Mesodermal cell (in vitro differentiated cells): ENCODE data around the gene TMEM170B.
"Not testable (repeated sequence)": the region's sequence is repeated elsewhere in the genome, so short reads cannot be mapped to it uniquely, and the experiment has no call there.

ENCODE experiments used
- H3K27ac ChIP-seq: 2 replicates; pipeline ENCODE4 v1.7.0; 2013; ENCODE audit warnings: mild to moderate bottlenecking, low read depth, low read length, moderate library complexity; ENCODE audit not compliant: severe bottlenecking
- H3K36me3 ChIP-seq: 2 replicates; pipeline ENCODE4 v1.7.1; 2013; ENCODE audit warnings: mild to moderate bottlenecking, low read length, moderate library complexity; ENCODE audit not compliant: control insufficient read depth, insufficient read depth
- H3K4me1 ChIP-seq: one replicate; pipeline ENCODE4 v1.7.1; 2013; ENCODE audit warnings: mild to moderate bottlenecking, low read length; ENCODE audit not compliant: insufficient read depth, control insufficient read depth, poor library complexity, severe bottlenecking
- H3K4me3 ChIP-seq: 2 replicates; pipeline ENCODE4 v1.7.0; 2013; ENCODE audit warnings: low read length, control low read depth, mild to moderate bottlenecking; ENCODE audit not compliant: insufficient read depth, poor library complexity, severe bottlenecking; ENCODE audit errors: extremely low read depth
- H3K9me3 ChIP-seq: 2 replicates; pipeline ENCODE4 v1.7.1; 2013; ENCODE audit warnings: mild to moderate bottlenecking, low read length, moderate library complexity; ENCODE audit not compliant: control insufficient read depth
- WGBS, 2 experiments: methylation state at CpG; one replicate each; pipeline ENCODE4 v1.1.5; 2013; ENCODE audit warnings: missing lambda C conversion rate in 2 of 2; ENCODE audit not compliant: insufficient coverage in 2 of 2; 5-methylcytosine and 5-hydroxymethylcytosine counted together

Gene TMEM170B

DNA sequence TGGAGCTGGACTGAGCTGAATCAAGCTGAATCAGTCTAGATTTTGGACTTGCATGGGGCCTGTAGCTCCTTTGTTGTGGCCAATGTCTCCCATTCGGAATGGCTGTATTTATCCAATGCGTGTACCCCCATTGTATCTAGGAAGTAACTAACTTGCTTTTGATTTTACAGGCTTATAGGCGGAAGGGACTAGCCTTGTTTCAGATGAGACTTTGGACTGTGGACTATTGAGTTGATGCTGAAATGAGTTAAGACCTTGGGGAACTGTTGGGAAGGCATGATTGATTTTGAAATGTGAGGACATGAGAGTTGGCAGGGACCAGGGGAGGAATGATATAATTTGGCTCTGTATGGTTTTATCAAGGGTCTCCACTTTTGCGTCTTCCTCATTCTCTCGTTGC is 3.0 kb upstream of the TMEM170B start:
- Histone ChIP-seq H3K4me3 (no peak overlapping the region), H3K9me3 (no peaks in the 10 kb centered on the region), H3K27ac (no peak overlapping the region), H3K36me3 (no peaks in the 10 kb centered on the region), H3K4me1 (peaks cover 13% of the 10 kb centered on the region)
- 93 to 95% methylated on average over 4 to 5 of the region's 5 CpGs for WGBS, 2 experiments

DNA sequence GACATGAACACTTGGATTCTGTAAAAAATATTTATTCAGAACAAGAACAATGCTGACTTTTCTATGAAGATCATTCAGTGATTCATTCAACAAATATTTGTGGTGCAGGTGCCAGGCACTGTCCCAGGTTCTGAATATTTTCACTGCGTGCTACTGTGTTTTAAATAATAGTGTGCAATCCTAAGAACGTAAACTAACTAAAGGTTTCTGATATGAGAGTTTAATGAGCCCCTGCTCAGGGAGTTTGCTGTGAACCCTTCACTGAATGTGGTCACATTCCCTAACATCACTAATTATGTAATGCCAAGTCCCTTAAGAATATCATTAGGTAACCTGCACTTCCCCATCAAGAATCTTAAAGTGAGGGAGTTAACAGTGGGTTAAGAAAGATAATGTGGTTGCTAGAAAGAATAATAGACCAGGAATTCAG is 1.7 kb upstream of the TMEM170B start:
- no peaks in the 10 kb centered on the region for H3K36me3 ChIP-seq
- peaks cover 9% of the 10 kb centered on the region for H3K4me1 ChIP-seq
- no peaks in the 10 kb centered on the region for H3K9me3 ChIP-seq
- 30% methylated on average over 2 of the region's 2 CpGs; no CpG with 5 or more reads in 1 of the 2 experiments for WGBS, 2 experiments
- no peak overlapping the region for H3K27ac ChIP-seq
- no peak overlapping the region for H3K4me3 ChIP-seq

DNA sequence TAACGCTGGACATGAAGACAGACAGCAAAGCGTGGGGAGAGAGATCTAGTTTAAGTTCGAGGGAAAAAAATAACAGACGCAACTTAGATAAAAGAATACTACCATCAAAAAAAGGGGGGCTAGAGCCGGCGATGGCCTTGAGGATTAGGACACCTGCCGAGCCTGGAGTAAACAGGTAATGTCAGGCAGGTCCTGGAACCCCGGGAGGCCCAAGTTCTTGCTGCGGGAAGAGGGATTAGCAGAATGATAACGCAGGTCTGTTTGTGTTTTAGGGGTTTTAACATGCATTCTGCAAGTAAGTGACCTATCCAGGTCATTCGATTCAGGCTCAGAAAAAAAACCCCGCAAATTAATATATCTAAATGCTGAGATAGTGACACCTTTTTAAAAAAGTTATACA is 754 bp upstream of the TMEM170B start:
- no peaks in the 10 kb centered on the region for H3K36me3 ChIP-seq
- no peak overlapping the region for H3K27ac ChIP-seq

DNA sequence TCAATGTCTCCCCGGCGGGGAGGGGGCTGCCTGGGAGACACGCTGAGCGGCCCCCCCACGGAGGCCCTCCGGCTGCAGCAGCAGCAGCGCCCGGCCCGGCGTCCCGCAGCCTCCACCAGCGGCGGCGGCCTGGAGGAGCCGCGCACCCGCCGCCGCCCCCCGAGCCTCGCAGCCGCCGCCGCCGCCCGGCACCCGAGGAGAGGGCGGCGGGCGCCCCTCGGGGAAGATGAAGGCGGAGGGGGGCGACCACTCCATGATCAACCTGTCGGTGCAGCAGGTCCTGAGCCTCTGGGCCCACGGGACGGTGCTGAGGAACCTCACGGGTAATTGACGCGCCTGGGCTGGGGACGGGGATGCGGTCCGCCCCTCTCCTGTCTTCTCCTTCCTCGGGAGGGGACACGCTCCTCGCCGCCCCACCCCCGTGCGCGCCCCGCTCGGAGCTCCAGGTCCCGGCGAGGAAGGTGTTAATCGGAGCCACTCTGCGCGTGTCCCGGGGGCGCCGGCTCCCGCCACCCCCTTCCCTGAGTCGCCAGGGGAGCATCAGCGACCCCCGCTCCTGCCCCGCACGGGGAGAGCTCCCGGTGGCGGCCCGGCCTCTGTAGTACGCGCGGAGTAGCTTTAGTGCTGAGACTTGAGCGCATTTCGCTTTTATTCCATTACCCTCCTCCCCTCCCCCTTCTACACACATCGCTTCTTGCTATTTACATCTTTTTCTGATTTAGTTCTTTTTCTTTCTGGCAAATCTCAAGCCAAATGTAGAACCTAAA is 686 bp downstream of the TMEM170B start:
- no peaks in the 10 kb centered on the region for H3K9me3 ChIP-seq
- H3K36me3 ChIP-seq: no peaks in the 10 kb centered on the region
- 0 to 2% methylated on average over 40 to 44 of the region's 74 CpGs for WGBS, 2 experiments
- H3K27ac ChIP-seq: no peak overlapping the region
- peak overlapping the region; percentile 70 for H3K4me3 ChIP-seq
- peaks cover 7% of the 10 kb centered on the region for H3K4me1 ChIP-seq

More for the DNA sequence above, 754 bp upstream of the TMEM170B start:
- WGBS, 2 experiments: 0 to 3% methylated on average over 4 to 5 of the region's 12 CpGs
- H3K9me3 ChIP-seq: no peaks in the 10 kb centered on the region
- peaks cover 7% of the 10 kb centered on the region for H3K4me1 ChIP-seq
- H3K4me3 ChIP-seq: peak overlapping the region; percentile 70

DNA sequence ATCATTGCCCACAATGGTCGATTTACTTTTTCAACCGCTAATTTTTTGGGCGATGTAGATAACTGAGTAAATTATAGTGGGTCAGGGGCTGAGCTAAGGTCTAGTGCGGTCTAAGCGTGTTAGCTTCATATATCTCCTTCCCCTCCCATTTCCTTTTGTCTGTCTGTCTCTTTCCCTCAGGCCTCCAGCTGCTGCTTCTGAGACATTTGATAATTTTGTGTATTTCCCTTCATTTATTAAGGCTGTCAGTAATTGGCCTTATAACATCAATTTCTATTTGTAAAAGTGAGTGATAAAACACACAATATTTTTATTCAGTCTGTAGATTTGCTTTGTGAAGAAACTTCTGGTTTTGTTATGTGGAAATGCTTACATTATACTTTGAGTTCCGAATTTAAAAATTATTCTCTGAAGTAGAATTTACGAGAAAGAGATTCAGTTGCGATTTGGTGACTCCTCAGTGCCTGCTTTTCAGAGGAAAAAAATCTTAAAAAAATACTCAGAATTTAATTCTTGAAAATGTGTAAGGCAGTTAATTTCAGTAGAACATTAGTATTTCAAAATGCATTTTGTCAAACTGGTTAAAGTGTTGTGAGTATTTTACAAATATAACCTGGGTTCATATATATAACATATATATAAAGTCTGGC is 1.4 kb downstream of the TMEM170B start:
- no peaks in the 10 kb centered on the region for H3K9me3 ChIP-seq
- WGBS, 2 experiments: 60% methylated on average over 2 of the region's 8 CpGs; no CpG with 5 or more reads in 1 of the 2 experiments
- H3K4me3 ChIP-seq: peak overlapping the region; percentile 70
- no peaks in the 10 kb centered on the region for H3K36me3 ChIP-seq
- H3K27ac ChIP-seq: no peak overlapping the region
- peaks cover 7% of the 10 kb centered on the region for H3K4me1 ChIP-seq

DNA sequence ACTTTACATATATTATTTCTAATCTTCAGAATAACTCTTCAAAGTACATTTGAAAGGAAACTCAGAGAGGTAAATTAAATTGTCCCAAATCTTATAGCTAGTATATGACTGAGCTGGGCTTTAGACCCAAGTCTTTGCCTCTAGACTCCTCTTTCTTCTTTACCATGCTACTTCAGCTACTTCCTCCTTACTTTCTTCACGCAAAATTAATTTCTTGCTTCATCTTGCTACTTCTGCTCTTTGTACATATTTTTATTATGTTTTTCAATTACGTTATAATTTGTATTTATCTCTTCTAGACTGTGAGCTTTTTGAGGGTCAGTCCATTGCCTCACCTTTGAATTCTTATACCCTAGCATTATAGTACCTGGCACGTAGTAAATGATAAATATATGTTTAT is 5.3 kb downstream of the TMEM170B start:
- H3K4me3 ChIP-seq: no peak overlapping the region
- no peaks in the 10 kb centered on the region for H3K4me1 ChIP-seq
- H3K36me3 ChIP-seq: no peaks in the 10 kb centered on the region
- H3K27ac ChIP-seq: no peak overlapping the region
- no peaks in the 10 kb centered on the region for H3K9me3 ChIP-seq
- WGBS, 2 experiments: 100% methylated on average over 1 of the region's 3 CpGs; no CpG with 5 or more reads in 1 of the 2 experiments

DNA sequence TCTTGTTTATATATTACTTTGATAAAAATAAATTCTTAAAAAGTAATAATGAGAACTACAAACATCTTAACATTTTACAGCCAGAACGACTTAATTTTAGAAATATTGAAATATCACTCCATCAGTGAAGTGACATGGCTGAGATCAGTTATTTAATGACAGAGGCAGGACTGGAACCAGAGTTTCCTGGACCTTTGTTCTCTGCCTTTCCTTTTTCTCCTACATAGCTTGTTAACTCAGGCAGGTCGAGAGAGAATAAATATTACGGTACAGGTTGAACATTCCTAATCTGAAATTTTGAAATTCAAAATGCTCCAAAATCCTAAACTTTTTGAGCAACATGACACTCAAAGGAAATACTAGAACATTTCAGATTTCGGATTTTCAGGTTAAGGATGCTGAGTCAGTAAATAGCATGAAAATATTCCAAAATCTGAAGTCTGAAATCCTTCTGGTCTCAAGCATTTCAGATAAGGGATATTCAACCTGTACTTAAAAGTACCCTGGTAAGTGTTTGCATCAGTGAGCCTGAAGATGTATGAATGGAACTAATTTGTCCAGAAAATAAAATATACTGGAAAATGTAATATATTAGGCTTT is 6.5 kb downstream of the TMEM170B start:
- Histone ChIP-seq H3K27ac (no peak overlapping the region), H3K36me3 (no peaks in the 10 kb centered on the region), H3K4me1 (no peaks in the 10 kb centered on the region), H3K9me3 (no peaks in the 10 kb centered on the region), H3K4me3 (no peak overlapping the region)
- 80 to 96% methylated on average over 1 to 3 of the region's 4 CpGs for WGBS, 2 experiments

DNA sequence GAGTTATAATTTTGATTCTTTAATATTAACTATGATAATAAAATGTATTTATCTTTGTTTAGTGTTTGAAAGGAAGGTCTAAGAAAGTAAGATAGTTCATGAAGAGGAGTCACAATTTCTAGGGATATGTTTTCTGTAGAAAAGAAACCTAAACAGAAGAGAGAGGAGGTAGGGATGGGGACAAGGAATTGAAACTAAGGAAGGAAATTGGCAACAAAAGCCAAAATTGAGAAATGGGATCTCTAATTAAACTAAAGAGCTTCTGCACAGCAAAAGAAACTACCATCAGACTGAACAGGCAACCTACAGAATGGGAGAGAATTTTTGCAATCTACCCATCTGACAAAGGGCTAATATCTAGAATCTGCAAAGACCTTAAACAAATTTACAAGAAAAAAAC is 10.3 kb downstream of the TMEM170B start:
- not testable (repeated sequence) for H3K4me3 ChIP-seq, H3K9me3 ChIP-seq, H3K4me1 ChIP-seq, H3K27ac ChIP-seq, H3K36me3 ChIP-seq

DNA sequence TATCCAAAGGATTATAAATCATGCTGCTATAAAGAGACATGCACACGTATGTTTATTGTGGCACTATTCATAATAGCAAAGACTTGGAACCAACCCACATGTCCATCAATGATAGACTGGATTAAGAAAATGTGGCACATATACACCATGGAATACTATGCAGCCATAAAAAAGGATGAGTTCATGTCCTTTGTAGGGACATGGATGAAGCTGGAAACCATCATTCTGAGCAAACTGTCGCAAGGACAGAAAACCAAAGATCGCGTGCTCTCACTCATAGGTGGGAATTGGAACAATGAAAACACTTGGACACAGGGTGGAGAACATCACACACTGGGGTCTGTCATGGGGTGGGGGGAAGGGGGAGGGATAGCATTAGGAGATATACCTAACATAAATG is 11.0 kb downstream of the TMEM170B start:
- not testable (repeated sequence) for H3K27ac ChIP-seq, H3K9me3 ChIP-seq, H3K36me3 ChIP-seq, H3K4me3 ChIP-seq, H3K4me1 ChIP-seq
- 81 to 95% methylated on average over 3 of the region's 4 CpGs for WGBS, 2 experiments

DNA sequence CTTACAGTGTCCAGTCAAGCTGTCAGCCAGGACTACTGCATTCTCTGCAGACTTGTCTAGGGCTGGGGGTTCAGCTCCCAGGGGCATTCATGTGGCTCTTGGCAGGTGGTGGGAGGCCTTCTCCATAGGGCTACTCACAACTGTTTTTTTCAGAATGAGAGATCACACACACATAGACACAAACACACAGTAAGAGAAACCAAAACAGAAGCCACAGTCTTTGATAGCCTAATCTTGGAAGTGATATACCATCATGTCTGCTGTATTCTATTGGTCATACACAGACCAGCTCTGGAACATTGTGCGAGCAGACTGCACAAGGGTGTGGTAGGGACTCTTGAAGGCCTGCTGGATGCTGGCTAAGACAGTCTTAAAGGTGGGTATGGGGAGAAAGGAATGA is 13.5 kb downstream of the TMEM170B start:
- Histone ChIP-seq H3K27ac (no peak overlapping the region), H3K9me3 (no peaks in the 10 kb centered on the region), H3K36me3 (no peaks in the 10 kb centered on the region), H3K4me3 (no peak overlapping the region), H3K4me1 (no peaks in the 10 kb centered on the region)
- 93 to 100% methylated on average over 1 of the region's 1 CpG for whole genome bisulfite sequencing, 2 experiments

DNA sequence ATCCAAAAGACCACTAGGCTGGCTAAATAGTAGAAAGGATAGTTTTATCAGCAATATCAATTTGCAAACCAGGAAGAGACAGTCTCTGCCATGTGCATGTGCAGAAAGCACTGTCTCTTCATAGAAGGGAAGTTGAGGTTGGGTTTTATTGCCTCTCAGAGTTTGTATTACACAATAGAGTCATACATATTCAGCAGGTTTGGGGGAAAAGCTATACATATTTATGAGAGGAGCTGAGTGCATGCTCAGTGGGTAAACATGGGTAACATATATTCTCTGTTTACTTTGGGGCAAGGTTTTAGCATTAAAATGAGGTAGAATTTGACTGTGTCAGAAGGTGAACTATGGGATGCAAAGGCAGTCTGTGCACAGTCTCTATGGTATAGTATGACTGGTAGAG is 14.9 kb downstream of the TMEM170B start:
- Histone ChIP-seq H3K36me3 (no peaks in the 10 kb centered on the region), H3K27ac (no peak overlapping the region), H3K4me3 (no peak overlapping the region), H3K9me3 (no peaks in the 10 kb centered on the region), H3K4me1 (no peaks in the 10 kb centered on the region)
